ENCODE results near the gene TRIM41. TPM values are rescaled to one million over a fixed set of nuclear protein-coding genes. Genes with fewer than 3 reads are reported as not detected.

TRIM41 gene
- total and polyA plus RNA-seq, 2 experiments from 2014 or later, result 2.0 to 14.9 TPM

GRCh38 chr5:181259283-181259682 is 36.2 kb downstream of the TRIM41 start:
- Histone ChIP-seq H2AFZ (no peak overlapping the region), H3K4me2 (peak overlapping the region; percentile 91), H4K20me1 (ENCODE audit: insufficient read depth, poor library complexity, severe bottlenecking) (peaks cover 52% of the 10 kb centered on the region), H3K27ac (no peak overlapping the region), H3K4me1 (ENCODE audit: insufficient read depth) (peaks cover 24% of the 10 kb centered on the region), H3K9me3 (ENCODE audit: low read depth) (no peaks in the 10 kb centered on the region), H3K4me3 (peak overlapping the region; percentile 74), H3K27me3 (no peaks in the 10 kb centered on the region), H3K9me2 (replicated peaks; ENCODE audit: insufficient read depth) (no peaks in the 10 kb centered on the region), H3K79me2 (peaks cover 79% of the 10 kb centered on the region), H3K36me3 (replicated peaks; ENCODE audit: insufficient read depth, low read depth) (no peaks in the 10 kb centered on the region)
- no peak for DNase-seq (ENCODE audit: low spot score)
- WGBS (ENCODE audit: low lambda C conversion rate, missing lambda C conversion rate), result 54% methylated on average over 2 of the region's 2 CpGs
- TF ChIP-seq EZH2 (IDR thresholded peaks at IDR 0.05; ENCODE audit: borderline replicate concordance), result no peak
- no peak for TF ChIP-seq EZH2phosphoT487 (IDR thresholded peaks at IDR 0.05; ENCODE audit: low read depth, severe bottlenecking, unreplicated experiment)
- no peak for TF ChIP-seq CTCF (IDR thresholded peaks at IDR 0.05; ENCODE audit: poor library complexity)

DNA sequence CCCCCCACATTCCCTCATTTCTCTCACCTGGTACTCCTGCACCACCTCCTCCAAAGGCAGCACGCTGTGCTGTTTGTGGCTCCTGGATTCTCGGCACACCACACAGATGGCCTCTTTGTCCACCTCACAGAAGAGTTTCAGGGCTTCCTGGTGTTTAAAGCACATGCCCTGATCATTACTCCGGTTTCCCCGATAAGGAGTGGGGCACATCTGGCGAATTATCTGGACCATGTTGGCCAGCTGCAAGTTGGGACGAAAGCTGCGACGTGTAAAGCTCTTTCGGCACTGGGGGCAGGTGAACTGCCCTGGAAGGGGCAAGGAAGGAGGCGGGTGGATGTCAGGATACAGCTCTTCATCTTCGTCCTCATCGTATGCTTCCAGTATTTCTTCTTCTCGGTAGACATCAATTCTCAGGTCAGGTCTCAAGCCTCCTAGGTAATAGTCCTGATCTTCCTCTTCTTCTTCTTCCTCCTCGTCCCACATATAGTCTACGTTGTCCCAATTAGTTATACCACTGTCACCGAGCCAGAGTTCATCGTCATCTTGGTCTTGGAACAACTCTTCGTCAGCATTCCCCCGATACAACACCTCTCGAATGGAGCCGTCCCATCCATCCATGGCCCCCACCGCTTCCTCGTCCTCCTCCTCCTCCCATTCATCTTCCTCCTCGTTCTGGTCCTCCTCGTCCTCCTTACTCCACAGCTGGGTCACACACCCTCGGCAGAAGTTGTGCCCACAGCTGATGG is 37.1 kb downstream of the TRIM41 start:
- Histone ChIP-seq H3K79me2 (peaks cover 70% of the 10 kb centered on the region), H3K27me3 (no peaks in the 10 kb centered on the region), H3K36me3 (replicated peaks; ENCODE audit: insufficient read depth, low read depth) (no peaks in the 10 kb centered on the region), H2AFZ (peak overlapping the region; percentile 70), H3K27ac (peak overlapping the region; percentile 99), H3K4me1 (ENCODE audit: insufficient read depth) (peaks cover 24% of the 10 kb centered on the region), H3K9me2 (replicated peaks; ENCODE audit: insufficient read depth) (no peaks in the 10 kb centered on the region), H3K4me3 (peak overlapping the region; percentile 74), H3K4me2 (peak overlapping the region; percentile 91), H4K20me1 (ENCODE audit: insufficient read depth, poor library complexity, severe bottlenecking) (peaks cover 43% of the 10 kb centered on the region), H3K9me3 (ENCODE audit: low read depth) (no peaks in the 10 kb centered on the region)
- no peak for TF ChIP-seq CTCF (IDR thresholded peaks at IDR 0.05; ENCODE audit: poor library complexity)
- TF ChIP-seq EZH2phosphoT487 (IDR thresholded peaks at IDR 0.05; ENCODE audit: low read depth, severe bottlenecking, unreplicated experiment), result no peak
- TF ChIP-seq EZH2 (IDR thresholded peaks at IDR 0.05; ENCODE audit: borderline replicate concordance), result no peak
- WGBS (ENCODE audit: low lambda C conversion rate, missing lambda C conversion rate), result 6% methylated on average over 26 of the region's 26 CpGs
- no peak for DNase-seq (ENCODE audit: low spot score)

DNA sequence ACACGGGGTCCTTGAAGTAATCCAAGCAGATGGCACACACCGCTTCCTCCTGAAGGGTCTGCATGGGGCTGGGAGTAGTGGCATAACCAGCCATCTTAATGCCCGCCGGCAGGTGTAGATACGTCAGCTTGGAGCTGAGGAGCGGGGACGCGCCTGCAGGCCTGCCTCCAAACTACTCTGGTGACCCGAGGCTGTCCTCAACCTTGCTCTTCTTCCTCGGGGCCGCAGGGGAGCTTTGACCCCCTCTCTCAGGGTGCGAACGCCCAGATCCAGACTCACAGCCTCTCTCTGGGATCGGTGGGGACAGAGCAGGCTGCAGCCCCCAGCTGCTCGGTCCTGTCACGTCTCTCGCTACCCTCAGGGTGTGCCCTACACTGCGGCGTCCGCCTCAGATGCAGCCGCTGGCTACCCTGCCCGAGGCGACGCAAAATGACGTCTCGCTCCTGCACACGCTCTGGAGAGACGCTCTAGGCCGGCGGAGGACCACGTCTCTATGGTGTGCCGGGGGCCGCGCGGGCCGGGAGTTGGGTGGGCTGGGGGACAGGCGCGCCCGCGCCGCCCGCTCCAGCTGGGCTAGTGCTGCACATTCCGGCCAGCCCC is 37.7 kb downstream of the TRIM41 start, which contains the start of gene TRIM52:
TSS of gene TRIM52 (minus strand) at position 424 of the 600 bp plus-strand sequence. CDS start at position 94, 330 bp downstream.
- Histone ChIP-seq H3K4me2 (peak within 1 kb of the TSS; percentile 91), H3K36me3 (replicated peaks; ENCODE audit: insufficient read depth, low read depth) (no peaks in the 10 kb centered on the region), H3K27me3 (no peaks in the 10 kb centered on the region), H3K27ac (peak within 1 kb of the TSS; percentile 99), H2AFZ (peak within 1 kb of the TSS; percentile 95), H3K9me2 (replicated peaks; ENCODE audit: insufficient read depth) (no peaks in the 10 kb centered on the region), H3K9me3 (ENCODE audit: low read depth) (no peaks in the 10 kb centered on the region), H3K4me1 (ENCODE audit: insufficient read depth) (peaks cover 24% of the 10 kb centered on the region), H4K20me1 (ENCODE audit: insufficient read depth, poor library complexity, severe bottlenecking) (peaks cover 37% of the 10 kb centered on the region), H3K4me3 (peak within 1 kb of the TSS; percentile 74), H3K79me2 (peaks cover 63% of the 10 kb centered on the region)
- WGBS (ENCODE audit: low lambda C conversion rate, missing lambda C conversion rate), result under 1% methylated on average over 43 of the region's 43 CpGs
- peak; percentile 94 for DNase-seq (ENCODE audit: low spot score)
- TF ChIP-seq CTCF (IDR thresholded peaks at IDR 0.05; ENCODE audit: poor library complexity) (no peak), EZH2phosphoT487 (IDR thresholded peaks at IDR 0.05; ENCODE audit: low read depth, severe bottlenecking, unreplicated experiment) (no peak), EZH2 (IDR thresholded peaks at IDR 0.05; ENCODE audit: borderline replicate concordance) (no peak)
